ENCODE measurements around the gene FREM3.
"Not testable (repeated sequence)": the region's sequence is repeated elsewhere in the genome, so short reads cannot be mapped to it uniquely, and the experiment has no call there.

Gene FREM3

GRCh38 chr4:143726714-143727113 is 26.2 kb upstream of the FREM3 start:
- no peak for TF ChIP-seq CTCF (IDR thresholded peaks at IDR 0.05; ENCODE audit: borderline replicate concordance, insufficient read depth, low read depth, low read length)
- no peak overlapping the region for H3K4me3 ChIP-seq (ENCODE audit: low read depth, low read length)

- no peak overlapping the region for H3K4me3 ChIP-seq (ENCODE audit: low read depth, low read length)
- TF ChIP-seq CTCF (IDR thresholded peaks at IDR 0.05; ENCODE audit: borderline replicate concordance, insufficient read depth, low read depth, low read length): no peak
Observed at GRCh38 chr4:143721317-143721716, 20.8 kb upstream of the FREM3 start.

- H3K4me3 ChIP-seq (ENCODE audit: low read depth, low read length): not testable (repeated sequence)
Observed at GRCh38 chr4:143718748-143719147, 18.3 kb upstream of the FREM3 start.

- TF ChIP-seq CTCF (IDR thresholded peaks at IDR 0.05; ENCODE audit: borderline replicate concordance, insufficient read depth, low read depth, low read length): no peak
- H3K4me3 ChIP-seq (ENCODE audit: low read depth, low read length): no peak overlapping the region
Observed at GRCh38 chr4:143713955-143714625, 13.6 kb upstream of the FREM3 start.

- TF ChIP-seq CTCF (IDR thresholded peaks at IDR 0.05; ENCODE audit: borderline replicate concordance, insufficient read depth, low read depth, low read length): no peak
- no peak overlapping the region for H3K4me3 ChIP-seq (ENCODE audit: low read depth, low read length)
Observed at GRCh38 chr4:143713553-143713952, 13.1 kb upstream of the FREM3 start.

- H3K4me3 ChIP-seq (ENCODE audit: low read depth, low read length): no peak overlapping the region
- TF ChIP-seq CTCF (IDR thresholded peaks at IDR 0.05; ENCODE audit: borderline replicate concordance, insufficient read depth, low read depth, low read length): no peak
Observed at GRCh38 chr4:143712155-143712550, 11.7 kb upstream of the FREM3 start.

- H3K4me3 ChIP-seq (ENCODE audit: low read depth, low read length): no peak overlapping the region
- no peak for TF ChIP-seq CTCF (IDR thresholded peaks at IDR 0.05; ENCODE audit: borderline replicate concordance, insufficient read depth, low read depth, low read length)
Observed at GRCh38 chr4:143711543-143712154, 11.2 kb upstream of the FREM3 start.
